Inflammatory macrophage (primary cell): ENCODE results near the gene AP2M1.
"Not testable (repeated sequence)": the region's sequence is repeated elsewhere in the genome, so short reads cannot be mapped to it uniquely, and the experiment has no call there.

ENCODE experiments used
- DNase-seq, 2 donors: peaks; one replicate each; pipeline ENCODE4 v3.0.0-alpha.2; 2020 to 2022
- total RNA-seq, 18 experiments: gene quantifications; one replicate each; lab custom pipeline; 2026; ENCODE audit warnings: mixed read lengths in 6 of 18, inconsistent platforms in 2 of 18; lab: John Stamatoyannopoulos, UW

AP2M1 gene
- total RNA-seq, result 158 to 423 (median 289) reads per million in 18 experiments

GRCh38 chr3:184174646-184175492 is at the start of gene AP2M1:
Gene AP2M1, plus strand, starts transcription at chr3:184174855. Its CDS starts 2,139 bp downstream, at chr3:184176994.
- DNase-seq, result peak; percentile 99 to 100

DNA sequence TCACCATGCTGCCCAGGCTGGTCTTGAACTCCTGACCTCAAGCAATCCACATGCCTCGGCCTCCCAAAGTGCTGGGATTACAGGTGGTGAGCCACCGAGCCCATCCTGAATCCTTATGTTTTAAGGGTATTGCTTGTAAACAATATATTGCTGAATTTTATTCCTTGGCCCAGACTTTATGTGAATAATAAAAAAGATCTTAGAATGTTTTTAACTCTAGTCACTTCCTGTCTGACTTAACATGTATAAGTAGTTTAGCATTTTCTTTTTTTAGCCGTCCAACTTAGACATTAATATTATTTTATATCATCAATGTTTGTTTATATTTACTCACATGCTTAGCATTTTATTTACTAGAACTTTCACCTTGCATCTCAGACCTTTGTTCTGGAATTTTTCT is 48.6 kb upstream of the AP2M1 start:
- no peak for DNase-seq

GRCh38 chr3:184129012-184129411 is 45.6 kb upstream of the AP2M1 start:
- DNase-seq, result peak; percentile 21 to 39

- DNase-seq, result no peak
Observed at GRCh38 chr3:184132945-184133344, 41.7 kb upstream of the AP2M1 start.

- DNase-seq, result peak; percentile 73 to 83
Observed at GRCh38 chr3:184133840-184134745, 40.6 kb upstream of the AP2M1 start.

DNA sequence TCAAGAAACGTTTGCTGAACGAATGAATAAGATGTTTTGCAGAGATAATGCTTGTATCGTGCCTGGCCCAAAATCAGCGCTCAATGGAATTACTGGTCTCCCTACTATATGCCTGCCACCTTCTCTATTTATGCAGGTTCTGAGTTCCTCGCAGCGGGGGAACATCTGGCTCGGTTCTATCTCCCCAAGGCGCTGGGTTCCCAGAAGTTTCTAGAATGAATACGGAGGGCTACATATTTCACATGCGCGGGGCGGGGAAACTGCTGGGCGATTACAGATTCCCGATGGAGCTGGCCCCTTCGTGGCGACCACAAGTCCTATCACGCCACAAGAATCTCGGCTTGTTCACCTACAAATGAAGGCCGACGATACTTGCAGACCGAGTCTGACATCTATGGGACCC is 39.9 kb upstream of the AP2M1 start:
- no peak for DNase-seq

DNA sequence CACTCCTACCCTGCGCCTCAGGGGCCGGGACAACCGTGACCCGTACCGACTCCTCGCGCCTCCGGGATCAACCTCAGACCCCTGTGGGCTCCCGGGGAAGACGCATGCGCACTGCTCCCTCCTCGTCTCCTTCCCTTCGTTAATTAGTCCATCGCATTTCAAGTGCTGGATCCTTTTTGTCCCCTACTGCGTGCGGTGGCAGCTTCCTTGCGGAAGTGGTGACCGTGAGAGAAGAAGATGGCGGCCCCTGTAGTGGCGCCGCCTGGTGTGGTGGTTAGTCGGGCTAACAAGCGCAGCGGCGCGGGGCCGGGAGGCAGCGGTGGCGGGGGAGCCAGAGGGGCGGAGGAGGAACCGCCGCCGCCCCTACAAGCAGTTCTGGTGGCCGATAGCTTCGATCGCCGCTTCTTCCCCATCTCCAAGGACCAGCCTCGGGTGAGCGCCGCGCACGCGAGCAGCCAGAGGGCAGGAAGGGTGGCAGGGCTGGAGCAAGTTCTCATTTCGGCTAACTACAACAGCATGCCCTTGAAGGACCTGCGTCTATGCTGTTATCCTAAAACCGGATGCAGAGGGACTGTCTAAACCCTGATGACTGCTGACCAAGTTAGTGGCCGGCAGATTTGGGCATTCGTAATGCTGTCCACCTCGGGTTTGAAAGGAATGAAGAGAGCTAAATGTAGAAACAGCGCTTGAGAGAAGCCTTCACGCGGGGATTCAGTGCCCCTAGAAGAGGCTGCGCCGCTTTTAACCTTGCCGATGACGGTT is 39.3 kb upstream of the AP2M1 start, which contains the start of gene EIF2B5:
TSS of gene EIF2B5 (plus strand) at position 210 of the 762 bp plus-strand sequence. CDS start at position 238, 28 bp downstream.
- DNase-seq, result peak; percentile 94

DNA sequence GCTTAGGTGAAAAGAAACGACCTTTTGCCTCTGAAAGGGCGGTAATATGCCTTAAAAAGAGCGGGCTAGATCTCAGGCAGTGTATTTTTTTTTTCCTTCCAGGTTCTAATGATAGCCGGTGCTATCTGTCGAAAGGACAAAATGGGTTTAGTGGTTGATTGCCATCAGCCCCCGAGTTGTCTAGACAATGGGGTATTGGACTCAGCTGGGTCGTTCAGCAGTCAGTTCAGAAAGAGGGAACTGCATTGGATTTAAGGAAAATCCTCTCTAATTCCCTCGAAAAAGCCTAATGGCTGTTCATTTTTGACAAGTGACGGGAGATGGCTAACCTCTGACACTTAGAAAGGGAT is 38.8 kb upstream of the AP2M1 start:
- DNase-seq, result no peak

GRCh38 chr3:184140436-184140835 is 34.2 kb upstream of the AP2M1 start:
- DNase-seq, result no peak

GRCh38 chr3:184142199-184142598 is 32.5 kb upstream of the AP2M1 start:
- DNase-seq, result no peak

- no peak for DNase-seq
Observed at GRCh38 chr3:184143327-184143726, 31.3 kb upstream of the AP2M1 start.

GRCh38 chr3:184144505-184144904 is 30.1 kb upstream of the AP2M1 start:
- DNase-seq, result no peak

DNA sequence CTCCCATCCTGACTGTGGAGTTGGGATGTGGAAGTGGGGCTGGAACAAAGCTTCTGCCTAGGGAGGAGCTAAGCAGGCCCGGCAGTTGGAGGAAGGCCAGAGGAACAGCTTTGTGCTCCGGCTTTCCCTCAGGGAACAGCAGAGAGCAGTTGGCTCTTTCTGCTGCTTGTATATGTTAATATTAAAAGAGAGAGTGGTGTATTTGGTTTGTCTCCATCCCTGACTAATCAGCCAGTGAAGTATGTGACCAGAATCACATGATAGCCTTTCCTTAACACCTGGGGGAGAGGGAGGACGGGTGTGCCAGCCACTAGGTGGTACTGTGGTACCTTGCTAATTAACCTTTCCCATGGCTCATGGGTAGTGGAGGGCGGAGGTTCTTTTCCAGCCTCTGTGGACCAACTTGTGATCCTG is 29.5 kb upstream of the AP2M1 start:
- peak in 1 of 2 donors; percentile 18 for DNase-seq

DNA sequence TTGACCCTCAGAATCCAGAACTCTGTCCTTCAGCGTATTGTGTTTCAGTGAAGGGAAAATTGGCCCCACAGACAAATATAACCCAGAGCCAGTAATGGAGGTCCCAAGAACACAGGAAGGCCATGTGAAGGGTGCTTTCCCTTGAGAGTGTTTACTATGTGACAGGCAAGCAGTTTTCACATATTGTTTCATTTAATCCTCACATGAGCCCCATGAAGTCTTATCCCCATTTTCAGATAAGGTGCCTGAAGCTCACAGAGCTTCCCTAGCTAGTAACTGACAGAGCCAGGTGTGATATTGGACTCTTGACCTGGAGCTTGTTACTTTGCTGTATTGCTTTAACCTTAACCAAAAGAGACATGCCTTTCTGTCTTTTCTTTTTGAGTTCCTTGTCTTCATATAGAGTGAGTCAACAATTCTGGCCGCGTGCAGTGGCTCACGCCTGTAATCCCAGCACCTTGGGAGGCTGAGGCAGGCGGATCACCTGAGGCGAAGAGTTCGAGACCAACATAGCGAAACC is 28.8 kb upstream of the AP2M1 start:
- DNase-seq, result no peak

GRCh38 chr3:184148076-184148475 is 26.6 kb upstream of the AP2M1 start:
- peak; percentile 72 to 76 for DNase-seq

GRCh38 chr3:184149123-184149522 is 25.5 kb upstream of the AP2M1 start:
- no peak for DNase-seq

DNA sequence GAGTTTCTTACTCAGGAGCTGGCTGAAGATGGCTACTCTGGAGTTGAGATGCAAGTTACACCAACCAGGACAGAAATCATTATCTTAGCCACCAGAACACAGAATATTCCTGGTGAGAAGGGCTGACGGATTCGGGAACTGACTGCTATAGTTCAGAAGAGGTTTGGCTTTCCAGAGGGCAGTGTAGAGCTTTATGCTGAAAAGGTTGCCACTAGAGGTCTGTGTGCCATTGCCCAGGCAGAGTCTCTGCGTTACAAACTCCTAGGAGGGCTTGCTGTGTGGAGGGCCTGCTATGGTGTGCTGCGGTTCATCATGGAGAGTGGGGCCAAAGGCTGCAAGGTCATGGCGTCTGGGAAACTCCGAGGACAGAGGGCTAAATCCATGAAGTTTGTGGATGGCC is 24.9 kb upstream of the AP2M1 start:
- DNase-seq, result not testable (repeated sequence)

DNA sequence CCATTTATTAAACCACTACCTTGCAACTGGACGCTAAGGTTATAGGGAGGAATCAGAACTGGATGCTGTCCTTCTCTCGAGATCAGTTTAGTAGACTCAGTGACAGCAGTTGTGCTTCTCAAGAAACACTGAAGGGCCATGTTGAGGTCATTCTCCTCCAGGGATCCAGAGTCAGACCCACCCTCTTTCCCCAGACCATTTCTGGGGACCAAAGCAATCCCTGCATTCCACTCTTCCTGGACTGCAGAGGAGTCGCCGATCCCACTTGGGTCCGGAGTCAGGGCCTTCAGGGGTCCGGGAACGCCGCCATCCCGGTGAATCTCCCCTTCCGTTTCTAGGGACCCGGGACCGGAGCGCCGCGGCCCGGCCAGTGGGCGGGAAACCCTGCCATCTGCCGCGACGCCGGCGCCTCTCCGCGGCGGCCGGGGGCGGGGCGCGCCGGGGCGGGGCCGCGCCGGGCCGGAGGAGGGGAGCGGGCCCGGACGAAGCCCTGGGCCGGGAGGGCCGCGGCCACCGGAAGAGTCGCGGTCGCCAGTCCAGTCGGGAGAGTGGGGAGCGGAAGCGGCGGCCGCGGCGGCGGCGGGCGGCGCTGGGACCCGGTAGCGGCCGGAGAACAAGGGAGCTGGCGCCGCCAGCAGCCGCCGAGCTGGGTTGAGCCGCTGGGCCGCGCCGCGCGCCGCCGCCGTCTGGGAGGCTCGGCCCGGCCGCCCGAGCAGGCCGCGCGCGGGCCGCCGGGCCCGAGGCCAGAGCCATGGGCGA is 19.6 kb upstream of the AP2M1 start, which contains the start of gene DVL3:
TSS of gene DVL3 (plus strand) at position 493 of the 759 bp plus-strand sequence. CDS start at position 752, 259 bp downstream.
- peak; percentile 55 to 75 for DNase-seq

DNA sequence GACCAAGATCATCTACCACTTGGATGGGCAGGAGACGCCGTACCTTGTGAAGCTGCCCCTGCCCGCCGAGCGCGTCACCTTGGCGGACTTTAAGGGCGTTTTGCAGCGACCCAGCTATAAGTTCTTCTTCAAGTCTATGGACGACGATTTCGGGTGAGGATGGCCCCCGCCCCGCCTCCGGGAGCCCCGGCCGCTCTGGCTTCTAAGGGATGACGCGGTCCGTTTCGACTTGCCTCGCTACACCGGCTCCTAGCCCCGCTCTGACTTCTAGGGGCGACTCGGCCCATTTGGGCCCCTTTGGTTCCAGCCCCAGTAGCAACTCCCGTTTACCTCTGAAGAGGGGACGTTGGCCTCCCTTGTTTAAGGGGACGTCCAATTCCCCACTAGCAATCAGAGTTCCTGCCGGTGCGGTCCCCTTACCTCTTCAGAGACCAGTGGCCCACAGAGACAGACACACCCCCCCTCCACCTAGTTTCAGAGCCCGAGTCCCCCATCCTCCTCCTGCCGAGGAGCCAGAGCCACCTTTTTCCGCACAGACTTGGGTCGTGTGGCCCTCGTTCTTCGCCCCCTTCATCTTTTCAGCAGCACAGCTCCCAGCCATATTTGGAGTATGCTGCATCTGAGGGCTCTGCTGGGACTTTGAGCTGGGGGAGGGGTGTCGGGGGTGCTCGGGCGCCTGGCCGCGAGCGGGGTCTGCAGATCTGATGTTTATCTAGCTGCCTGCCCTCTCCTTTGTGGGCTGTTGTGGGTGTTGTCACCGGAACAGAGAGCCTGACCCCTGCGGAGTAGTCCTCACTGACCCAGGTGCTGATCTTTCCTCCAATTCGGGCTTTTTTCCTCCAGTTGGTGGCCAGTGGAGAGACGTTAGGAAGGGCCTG is 18.8 kb upstream of the AP2M1 start:
- no peak for DNase-seq

- DNase-seq, result no peak
Observed at GRCh38 chr3:184156522-184156955, 18.1 kb upstream of the AP2M1 start.
